ENCODE data around the gene MCC.

- TF ChIP-seq EP300 (IDR thresholded peaks at IDR 0.05) = no peak
- TF ChIP-seq HOXB5 (CRISPR knock-in tag; IDR thresholded peaks at IDR 0.05) = no peak
- TF ChIP-seq POLR2A (IDR thresholded peaks at IDR 0.05; ENCODE audit: low read length) = no peak
- TF ChIP-seq RNF2 (IDR thresholded peaks at IDR 0.05; ENCODE audit: borderline replicate concordance, low read depth) = no peak
- no peak for TF ChIP-seq RAD21 (conservative IDR thresholded peaks at IDR 0.05 in 1 of 2, IDR thresholded peaks at IDR 0.05 in 1 of 2)
- TF ChIP-seq BCL3 (IDR thresholded peaks at IDR 0.05) = no peak
- TF ChIP-seq CEBPB (IDR thresholded peaks at IDR 0.05) = no peak
- TF ChIP-seq CTCF (IDR thresholded peaks at IDR 0.05) = no peak
- no peak for TF ChIP-seq POLR2AphosphoS2 (conservative IDR thresholded peaks at IDR 0.05; ENCODE audit: low read length)
- TF ChIP-seq, protein P1, sequence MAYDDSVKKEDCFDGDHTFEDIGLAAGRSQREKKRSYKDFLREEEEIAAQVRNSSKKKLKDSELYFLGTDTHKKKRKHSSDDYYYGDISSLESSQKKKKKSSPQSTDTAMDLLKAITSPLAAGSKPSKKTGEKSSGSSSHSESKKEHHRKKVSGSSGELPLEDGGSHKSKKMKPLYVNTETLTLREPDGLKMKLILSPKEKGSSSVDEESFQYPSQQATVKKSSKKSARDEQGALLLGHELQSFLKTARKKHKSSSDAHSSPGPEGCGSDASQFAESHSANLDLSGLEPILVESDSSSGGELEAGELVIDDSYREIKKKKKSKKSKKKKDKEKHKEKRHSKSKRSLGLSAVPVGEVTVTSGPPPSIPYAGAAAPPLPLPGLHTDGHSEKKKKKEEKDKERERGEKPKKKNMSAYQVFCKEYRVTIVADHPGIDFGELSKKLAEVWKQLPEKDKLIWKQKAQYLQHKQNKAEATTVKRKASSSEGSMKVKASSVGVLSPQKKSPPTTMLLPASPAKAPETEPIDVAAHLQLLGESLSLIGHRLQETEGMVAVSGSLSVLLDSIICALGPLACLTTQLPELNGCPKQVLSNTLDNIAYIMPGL (CRISPR knock-in tag; IDR thresholded peaks at IDR 0.05; ENCODE audit: borderline replicate concordance) = no peak
- TF ChIP-seq MYC (IDR thresholded peaks at IDR 0.05; ENCODE audit: borderline replicate concordance, low read length) = no peak
- TF ChIP-seq, protein P2, sequence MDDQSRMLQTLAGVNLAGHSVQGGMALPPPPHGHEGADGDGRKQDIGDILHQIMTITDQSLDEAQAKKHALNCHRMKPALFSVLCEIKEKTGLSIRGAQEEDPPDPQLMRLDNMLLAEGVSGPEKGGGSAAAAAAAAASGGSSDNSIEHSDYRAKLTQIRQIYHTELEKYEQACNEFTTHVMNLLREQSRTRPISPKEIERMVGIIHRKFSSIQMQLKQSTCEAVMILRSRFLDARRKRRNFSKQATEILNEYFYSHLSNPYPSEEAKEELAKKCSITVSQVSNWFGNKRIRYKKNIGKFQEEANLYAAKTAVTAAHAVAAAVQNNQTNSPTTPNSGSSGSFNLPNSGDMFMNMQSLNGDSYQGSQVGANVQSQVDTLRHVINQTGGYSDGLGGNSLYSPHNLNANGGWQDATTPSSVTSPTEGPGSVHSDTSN (IDR thresholded peaks at IDR 0.05) = no peak
These were observed 306.8 kb downstream of the MCC start for GRCh38 chr5:113181409-113181808.

Measured in A549 (cell line).